ENCODE measurements around the gene OBSCN.

Gene OBSCN

GRCh38 chr1:228275179-228275429 lies 67.3 kb downstream of the OBSCN start:
- no peak for DNase-seq (ENCODE audit: low read depth in 4 of 4, low spot score in 1 of 4)

- peak; percentile 71 to 90 (median 84) for DNase-seq (ENCODE audit: low read depth in 4 of 4, low spot score in 1 of 4)
Observed at GRCh38 chr1:228275430-228276173, 67.8 kb downstream of the OBSCN start.

DNA sequence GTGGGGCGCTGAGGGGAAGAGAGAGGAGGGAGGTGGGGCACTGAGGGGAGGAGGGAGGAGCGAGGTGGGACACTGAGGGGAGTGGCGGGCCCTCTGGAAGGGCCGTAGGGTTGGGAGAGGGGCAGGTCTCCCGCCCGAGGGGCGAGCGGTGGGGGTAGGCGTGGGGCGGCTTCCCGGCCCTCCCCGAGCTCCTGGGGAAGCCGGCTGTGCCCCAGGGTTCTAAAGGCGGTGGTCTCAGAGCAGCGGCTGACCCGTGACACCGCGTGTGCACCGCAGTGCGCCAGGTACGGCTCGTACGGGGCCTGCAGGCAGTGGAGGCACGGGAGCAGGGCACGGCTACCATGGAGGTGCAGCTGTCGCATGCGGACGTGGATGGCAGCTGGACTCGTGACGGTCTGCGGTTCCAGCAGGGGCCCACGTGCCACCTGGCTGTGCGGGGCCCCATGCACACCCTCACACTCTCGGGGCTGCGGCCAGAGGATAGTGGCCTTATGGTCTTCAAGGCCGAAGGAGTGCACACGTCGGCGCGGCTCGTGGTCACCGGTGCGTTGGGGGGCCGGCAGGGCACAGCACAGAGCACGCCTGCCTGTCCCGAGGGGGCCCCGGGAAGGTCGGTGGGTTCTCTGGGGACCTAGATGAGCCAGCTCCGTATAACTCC lies 68.5 kb downstream of the OBSCN start:
- DNase-seq (ENCODE audit: low read depth in 4 of 4, low spot score in 1 of 4), result no peak

DNA sequence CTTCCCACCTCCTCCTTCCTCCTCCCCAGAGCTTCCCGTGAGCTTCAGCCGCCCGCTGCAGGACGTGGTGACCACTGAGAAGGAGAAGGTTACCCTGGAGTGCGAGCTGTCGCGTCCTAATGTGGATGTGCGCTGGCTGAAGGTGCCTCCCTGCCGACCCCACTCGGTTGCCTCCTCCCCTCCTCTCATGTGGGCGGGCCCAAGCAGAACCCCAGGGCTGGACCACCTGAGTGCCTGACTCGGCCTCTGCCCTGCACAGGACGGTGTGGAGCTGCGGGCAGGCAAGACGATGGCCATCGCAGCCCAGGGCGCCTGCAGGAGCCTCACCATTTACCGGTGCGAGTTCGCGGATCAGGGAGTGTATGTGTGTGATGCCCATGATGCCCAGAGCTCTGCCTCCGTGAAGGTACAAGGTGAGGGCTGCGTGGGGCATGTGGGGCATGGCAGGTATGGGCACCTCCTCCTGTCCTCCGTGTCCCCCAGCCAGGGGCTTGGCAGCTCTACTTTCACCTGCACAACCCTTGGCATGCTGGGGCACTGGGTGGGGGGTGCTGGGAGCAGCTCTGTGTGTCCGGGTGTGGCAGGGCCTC lies 69.2 kb downstream of the OBSCN start:
- no peak for DNase-seq (ENCODE audit: low read depth in 4 of 4, low spot score in 1 of 4)

- DNase-seq (ENCODE audit: low read depth in 4 of 4, low spot score in 1 of 4), result no peak
Observed at GRCh38 chr1:228277491-228278431, 69.9 kb downstream of the OBSCN start.

GRCh38 chr1:228278432-228278941 lies 70.6 kb downstream of the OBSCN start:
- no peak for DNase-seq (ENCODE audit: low read depth in 4 of 4, low spot score in 1 of 4)

DNA sequence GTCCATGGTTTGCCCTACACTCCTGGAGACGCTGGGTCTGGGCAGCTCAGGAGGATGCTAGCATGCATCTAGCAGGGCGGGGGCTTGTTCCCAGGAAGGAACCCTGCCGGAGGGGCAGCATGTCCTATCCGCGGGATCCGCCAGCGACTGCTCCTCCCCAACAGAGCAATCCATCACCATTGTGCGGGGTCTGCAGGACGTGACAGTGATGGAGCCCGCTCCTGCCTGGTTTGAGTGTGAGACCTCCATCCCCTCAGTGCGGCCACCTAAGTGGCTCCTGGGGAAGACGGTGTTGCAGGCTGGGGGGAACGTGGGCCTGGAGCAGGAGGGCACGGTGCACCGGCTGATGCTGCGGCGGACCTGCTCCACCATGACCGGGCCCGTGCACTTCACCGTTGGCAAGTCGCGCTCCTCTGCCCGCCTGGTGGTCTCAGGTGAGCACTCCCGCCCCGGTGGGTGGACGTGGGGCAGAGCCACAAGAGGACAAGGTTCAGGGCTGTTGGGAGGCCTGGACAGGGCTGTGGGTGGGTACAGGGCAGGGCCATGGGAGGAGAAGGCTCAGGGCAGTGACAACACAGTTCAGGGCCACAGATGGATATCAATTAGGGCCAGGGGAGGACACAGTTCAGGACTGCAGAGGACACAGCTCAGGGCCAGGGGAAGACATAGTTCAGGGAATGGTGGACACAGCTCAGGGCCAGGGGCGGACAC lies 71.3 kb downstream of the OBSCN start:
- no peak for DNase-seq (ENCODE audit: low read depth in 4 of 4, low spot score in 1 of 4)

- no peak for DNase-seq (ENCODE audit: low read depth in 4 of 4, low spot score in 1 of 4)
Observed at GRCh38 chr1:228279722-228280105, 71.9 kb downstream of the OBSCN start.

DNA sequence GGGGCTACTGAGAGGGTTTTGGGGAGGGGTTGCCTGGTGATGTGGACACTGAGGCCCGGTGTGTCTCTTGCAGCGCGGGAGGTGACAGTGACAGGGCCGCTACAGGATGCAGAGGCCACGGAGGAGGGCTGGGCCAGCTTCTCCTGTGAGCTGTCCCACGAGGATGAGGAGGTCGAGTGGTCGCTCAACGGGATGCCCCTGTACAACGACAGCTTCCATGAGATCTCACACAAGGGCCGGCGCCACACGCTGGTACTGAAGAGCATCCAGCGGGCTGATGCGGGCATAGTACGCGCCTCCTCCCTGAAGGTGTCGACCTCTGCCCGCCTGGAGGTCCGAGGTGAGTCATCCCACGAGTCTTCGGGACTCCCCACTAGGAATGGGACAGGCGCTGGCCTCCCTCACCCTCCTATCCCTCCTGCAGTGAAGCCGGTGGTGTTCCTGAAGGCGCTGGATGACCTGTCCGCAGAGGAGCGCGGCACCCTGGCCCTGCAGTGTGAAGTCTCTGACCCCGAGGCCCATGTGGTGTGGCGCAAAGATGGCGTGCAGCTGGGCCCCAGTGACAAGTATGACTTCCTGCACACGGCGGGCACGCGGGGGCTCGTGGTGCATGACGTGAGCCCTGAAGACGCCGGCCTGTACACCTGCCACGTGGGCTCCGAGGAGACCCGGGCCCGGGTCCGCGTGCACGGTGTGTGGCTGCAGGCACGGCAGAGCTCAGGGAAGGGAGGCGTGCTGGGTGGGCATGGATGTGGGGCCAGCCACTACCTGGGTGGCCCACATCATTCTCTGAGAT lies 72.5 kb downstream of the OBSCN start:
- no peak for DNase-seq (ENCODE audit: low read depth in 4 of 4, low spot score in 1 of 4)

DNA sequence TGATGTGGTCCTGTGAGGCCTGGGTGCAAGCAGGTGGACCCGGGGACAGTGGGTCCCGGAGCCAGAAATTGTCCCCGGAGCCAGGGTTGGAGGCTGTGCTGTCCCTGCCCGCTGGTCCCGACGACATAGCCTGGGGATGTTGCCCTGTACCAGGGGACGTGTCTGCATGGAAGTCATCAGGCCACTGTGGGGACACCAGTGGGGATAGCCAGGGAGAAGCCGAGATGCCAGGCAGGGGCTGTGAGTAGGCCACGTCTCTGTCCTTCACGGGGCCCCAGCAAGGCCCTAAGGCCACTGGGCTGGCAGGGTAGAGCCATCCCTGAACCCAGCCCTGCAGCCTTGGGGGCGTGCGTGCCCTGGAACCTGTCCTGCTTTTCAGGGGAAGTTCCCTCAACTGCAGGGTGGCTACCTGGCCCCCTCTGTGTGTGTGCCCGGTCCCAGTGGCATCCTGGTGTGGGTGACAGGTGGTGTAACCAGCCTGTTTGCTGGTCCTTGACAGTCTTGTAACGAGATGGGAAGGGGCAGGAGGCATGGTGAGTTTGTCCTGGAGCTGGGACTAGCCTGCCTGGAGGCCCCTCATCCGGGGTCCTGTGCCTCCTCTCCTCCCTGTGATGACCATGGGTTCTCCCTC lies 73.2 kb downstream of the OBSCN start:
- no peak for DNase-seq (ENCODE audit: low read depth in 4 of 4, low spot score in 1 of 4)

GRCh38 chr1:228281631-228282328 lies 73.9 kb downstream of the OBSCN start:
- no peak for DNase-seq (ENCODE audit: low read depth in 4 of 4, low spot score in 1 of 4)

GRCh38 chr1:228282329-228283042 lies 74.6 kb downstream of the OBSCN start:
- DNase-seq (ENCODE audit: low read depth in 4 of 4, low spot score in 1 of 4), result no peak

DNA sequence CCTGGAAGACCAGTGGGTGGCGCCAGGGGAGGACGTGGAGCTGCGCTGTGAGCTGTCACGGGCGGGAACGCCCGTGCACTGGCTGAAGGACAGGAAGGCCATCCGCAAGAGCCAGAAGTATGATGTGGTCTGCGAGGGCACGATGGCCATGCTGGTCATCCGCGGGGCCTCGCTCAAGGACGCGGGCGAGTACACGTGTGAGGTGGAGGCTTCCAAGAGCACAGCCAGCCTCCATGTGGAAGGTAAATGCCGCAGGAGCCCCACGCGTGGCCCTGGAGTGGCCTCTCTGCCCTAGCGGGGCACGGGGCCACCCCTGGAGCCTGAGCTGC lies 75.2 kb downstream of the OBSCN start:
- no peak for DNase-seq (ENCODE audit: low read depth in 4 of 4, low spot score in 1 of 4)

DNA sequence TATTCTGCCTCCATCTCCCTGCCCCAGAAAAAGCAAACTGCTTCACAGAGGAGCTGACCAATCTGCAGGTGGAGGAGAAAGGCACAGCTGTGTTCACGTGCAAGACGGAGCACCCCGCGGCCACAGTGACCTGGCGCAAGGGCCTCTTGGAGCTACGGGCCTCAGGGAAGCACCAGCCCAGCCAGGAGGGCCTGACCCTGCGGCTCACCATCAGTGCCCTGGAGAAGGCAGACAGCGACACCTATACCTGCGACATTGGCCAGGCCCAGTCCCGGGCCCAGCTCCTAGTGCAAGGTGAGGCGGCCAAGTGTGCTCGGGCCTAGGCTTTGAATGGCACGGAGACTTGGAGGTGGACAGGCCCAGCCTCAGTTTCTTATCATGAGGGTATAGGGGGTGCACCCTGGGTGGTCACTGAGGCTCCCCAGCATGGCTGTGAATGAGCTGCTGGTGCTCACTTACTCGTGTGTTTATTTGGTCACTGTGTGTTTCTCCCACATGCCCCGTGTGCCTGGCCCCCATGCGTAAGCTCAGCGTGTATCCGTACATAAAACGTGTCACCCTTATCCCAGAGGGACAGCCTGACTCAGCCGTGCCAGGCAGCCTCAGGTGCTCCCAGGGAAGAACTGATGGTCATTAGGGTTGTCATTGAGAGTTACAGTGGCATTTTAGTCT lies 75.8 kb downstream of the OBSCN start:
- DNase-seq (ENCODE audit: low read depth in 4 of 4, low spot score in 1 of 4), result no peak

GRCh38 chr1:228284148-228284495 lies 76.3 kb downstream of the OBSCN start:
- DNase-seq (ENCODE audit: low read depth in 4 of 4, low spot score in 1 of 4), result no peak

DNA sequence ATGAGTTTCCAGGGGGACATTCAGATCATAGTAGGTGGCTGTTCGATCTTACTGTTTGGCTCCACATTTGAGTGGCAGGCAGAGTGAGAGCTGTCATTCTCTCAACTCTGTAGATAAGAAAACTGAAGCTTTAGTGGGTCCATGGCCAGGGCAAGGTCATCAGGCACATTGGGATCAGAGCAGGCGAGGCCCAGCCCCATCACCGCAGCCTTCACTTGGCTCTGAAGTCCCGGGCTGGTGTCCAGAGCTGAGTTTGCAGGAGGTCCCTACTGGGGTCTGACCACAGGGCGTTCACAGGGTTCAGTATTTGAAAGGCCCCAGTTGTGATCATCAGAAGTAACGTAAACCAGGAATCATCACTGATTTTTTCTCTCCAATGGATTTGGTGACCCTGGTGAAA lies 76.7 kb downstream of the OBSCN start:
- DNase-seq (ENCODE audit: low read depth in 4 of 4, low spot score in 1 of 4), result no peak

- no peak for DNase-seq (ENCODE audit: low read depth in 4 of 4, low spot score in 1 of 4)
Observed at GRCh38 chr1:228285661-228286504, 78.0 kb downstream of the OBSCN start.

All from stimulated activated CD4-positive, alpha-beta T cell treated with anti-CD3 and anti-CD28 coated beads, Interleukin-1b, Interleukin-23, amount 100 ng/mL, for 24 hours (primary cell).